GM21367 (cell line): ENCODE measurements around the gene ZFP69B.
"Not testable (repeated sequence)": the region's sequence is repeated elsewhere in the genome, so short reads cannot be mapped to it uniquely, and the experiment has no call there.

Source experiments
- ATAC-seq: cut with Tn5 transposase; IDR thresholded peaks from one replicate; pipeline ENCODE4 v1.9.1; 2021; ENCODE audit not compliant: unreplicated experiment

The ZFP69B gene

GRCh38 chr1:40435471-40435870 lies 14.8 kb upstream of the ZFP69B start:
- ATAC-seq, result no peak

- ATAC-seq, result no peak
Measured at GRCh38 chr1:40435876-40436275, 14.4 kb upstream of the ZFP69B start.

GRCh38 chr1:40438391-40439015 lies 11.8 kb upstream of the ZFP69B start:
- no peak for ATAC-seq

DNA sequence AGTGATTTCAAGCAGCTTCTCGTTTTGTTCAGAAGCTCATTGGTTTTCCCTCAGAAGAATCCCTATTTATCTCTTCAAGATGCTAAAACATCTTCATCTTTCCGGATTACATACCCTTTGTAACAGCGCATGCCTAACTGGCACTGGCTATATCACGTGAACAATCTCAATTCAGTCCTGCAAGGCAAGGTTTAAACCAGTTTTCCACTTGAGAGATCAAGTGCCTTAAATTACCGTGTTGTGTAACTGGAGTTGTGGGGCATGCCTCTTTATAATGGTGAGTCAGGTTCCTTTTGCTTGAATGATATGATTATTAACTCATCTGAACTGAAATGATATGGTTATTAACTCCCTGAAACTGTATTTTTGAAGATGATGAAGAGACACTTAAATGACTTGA lies 11.0 kb upstream of the ZFP69B start:
- no peak for ATAC-seq

GRCh38 chr1:40450495-40451237 lies 390 bp downstream of the ZFP69B start:
- peak; percentile 19 for ATAC-seq

GRCh38 chr1:40451238-40451585 lies 936 bp downstream of the ZFP69B start:
- no peak for ATAC-seq

DNA sequence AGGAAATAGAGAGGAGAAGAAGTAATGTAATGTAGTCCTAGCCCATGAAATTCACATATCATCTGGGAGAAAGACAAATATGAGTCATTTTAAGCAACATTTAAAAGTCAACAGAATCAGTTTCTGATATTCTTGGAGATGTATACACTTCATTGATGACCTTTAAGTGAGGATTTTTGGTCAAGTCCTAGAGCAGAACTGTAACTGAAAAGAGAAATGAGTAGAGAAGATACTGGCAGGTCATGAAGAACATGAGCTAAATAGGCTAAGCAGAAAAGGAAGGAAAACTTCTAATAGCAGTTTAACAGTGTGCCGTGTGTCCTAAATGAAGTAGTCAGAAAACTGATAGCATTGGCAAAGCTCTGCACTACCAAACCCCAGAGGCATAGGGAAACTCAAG lies 4.6 kb downstream of the ZFP69B start:
- no peak for ATAC-seq

DNA sequence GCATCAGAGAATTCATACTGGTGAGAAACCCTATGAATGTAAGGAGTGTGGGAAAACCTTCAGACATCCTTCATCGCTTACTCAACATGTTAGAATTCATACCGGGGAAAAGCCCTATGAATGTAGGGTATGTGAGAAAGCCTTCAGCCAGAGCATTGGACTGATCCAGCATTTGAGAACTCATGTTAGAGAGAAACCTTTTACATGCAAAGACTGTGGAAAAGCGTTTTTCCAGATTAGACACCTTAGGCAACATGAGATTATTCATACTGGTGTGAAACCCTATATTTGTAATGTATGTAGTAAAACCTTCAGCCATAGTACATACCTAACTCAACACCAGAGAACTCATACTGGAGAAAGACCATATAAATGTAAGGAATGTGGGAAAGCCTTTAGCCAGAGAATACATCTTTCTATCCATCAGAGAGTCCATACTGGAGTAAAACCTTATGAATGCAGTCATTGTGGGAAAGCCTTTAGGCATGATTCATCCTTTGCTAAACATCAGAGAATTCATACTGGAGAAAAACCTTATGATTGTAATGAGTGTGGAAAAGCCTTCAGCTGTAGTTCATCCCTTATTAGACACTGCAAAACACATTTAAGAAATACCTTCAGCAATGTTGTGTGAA lies 12.8 kb downstream of the ZFP69B start:
- no peak for ATAC-seq

GRCh38 chr1:40469327-40469726 lies 19.1 kb downstream of the ZFP69B start:
- ATAC-seq, result no peak

DNA sequence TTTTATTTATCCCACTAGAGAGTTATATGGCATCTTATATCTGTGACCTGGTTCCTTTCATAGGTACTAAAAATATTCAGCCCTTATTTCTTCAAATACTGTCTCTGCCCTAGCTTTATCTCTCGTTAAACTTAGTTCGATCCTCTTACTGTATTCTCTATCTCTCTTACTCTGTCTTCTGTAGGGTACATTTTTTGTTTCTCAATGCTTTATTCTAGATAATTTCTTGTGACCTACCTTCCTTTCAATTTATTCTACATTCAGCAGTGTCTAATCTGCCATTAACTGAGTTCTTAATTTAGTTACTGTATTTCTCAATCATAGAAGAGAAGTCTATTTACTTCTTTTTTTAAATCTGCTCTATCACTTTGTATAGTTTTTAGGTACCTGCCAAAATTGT lies 25.0 kb downstream of the ZFP69B start:
- ATAC-seq, result no peak

- ATAC-seq, result no peak
Measured at GRCh38 chr1:40476924-40477677, 26.8 kb downstream of the ZFP69B start, which contains the start of gene ZFP69. Gene ZFP69 (plus strand): TSS chr1:40477290. CDS start chr1:40479362, 2,072 bp downstream.

- no peak for ATAC-seq
Measured at GRCh38 chr1:40477678-40478053, 27.4 kb downstream of the ZFP69B start.

DNA sequence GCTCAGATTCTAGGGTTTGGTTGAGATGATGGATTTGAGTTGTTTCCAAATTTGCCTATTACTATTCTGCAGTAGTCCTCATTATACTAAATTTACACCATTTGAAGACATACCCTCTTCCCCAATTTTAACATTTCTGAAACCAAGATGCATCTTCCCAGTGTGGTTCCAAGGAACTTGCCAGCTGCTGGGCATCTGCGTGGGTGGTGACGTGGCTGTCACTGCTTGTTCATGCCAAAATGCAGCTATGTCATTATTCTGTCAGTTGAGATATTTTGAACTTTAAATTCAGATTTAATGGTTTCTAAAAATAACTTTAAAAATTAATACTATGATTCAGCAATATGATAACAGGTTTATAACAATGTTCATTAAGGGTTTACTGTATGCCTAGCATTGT lies 28.0 kb downstream of the ZFP69B start:
- no peak for ATAC-seq

DNA sequence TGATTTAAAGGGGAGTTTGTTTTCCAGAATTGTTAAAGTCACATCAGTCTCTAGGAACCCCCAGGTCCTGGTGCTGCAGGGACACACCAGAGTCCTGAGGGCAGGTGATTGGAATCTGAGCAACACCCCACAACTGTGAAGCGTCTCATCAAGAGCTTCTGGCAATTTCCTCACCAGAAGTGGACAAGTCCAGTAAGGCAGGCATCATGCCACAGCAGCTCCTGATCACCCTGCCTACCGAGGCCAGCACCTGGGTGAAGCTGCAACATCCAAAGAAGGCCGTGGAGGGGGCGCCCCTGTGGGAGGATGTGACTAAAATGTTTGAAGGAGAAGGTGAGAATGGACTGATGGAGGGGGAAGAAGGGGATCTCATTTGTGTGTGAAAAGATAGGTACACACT lies 28.9 kb downstream of the ZFP69B start:
- no peak for ATAC-seq

DNA sequence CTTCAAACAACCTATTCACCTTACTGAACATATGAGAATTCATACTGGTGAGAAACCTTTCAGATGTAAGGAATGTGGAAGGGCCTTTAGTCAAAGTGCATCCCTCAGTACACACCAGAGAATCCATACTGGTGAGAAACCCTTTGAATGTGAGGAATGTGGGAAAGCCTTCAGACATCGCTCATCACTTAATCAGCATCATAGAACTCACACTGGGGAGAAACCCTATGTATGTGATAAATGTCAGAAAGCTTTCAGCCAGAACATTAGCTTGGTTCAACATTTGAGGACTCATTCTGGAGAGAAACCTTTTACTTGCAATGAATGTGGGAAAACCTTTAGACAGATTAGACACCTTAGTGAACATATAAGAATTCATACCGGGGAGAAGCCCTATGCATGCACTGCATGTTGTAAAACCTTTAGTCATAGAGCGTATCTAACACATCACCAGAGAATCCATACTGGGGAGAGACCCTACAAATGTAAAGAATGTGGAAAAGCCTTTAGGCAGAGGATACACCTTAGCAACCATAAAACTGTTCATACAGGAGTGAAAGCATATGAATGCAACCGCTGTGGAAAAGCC lies 45.1 kb downstream of the ZFP69B start:
- no peak for ATAC-seq

GRCh38 chr1:40502651-40503050 lies 52.4 kb downstream of the ZFP69B start:
- not testable (repeated sequence) for ATAC-seq

DNA sequence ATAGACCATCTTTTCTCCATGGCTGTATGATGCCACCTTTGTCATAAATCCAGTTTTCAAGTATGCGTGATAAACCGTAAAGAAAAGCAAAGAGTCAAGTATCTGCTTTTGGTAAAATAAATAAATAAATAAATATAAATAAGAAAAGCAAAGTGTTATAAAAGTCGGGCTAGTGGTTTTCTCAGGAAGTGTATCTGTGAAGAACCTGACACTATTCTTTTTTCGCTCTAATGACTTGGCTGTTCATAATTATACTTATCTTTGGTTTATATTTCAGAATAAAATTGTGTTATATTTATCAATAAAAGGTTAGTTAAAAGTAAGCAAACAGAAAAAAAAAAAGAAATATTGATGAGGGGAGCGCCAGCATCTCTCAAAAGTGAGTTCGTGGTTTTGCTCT lies 57.7 kb downstream of the ZFP69B start:
- no peak for ATAC-seq

DNA sequence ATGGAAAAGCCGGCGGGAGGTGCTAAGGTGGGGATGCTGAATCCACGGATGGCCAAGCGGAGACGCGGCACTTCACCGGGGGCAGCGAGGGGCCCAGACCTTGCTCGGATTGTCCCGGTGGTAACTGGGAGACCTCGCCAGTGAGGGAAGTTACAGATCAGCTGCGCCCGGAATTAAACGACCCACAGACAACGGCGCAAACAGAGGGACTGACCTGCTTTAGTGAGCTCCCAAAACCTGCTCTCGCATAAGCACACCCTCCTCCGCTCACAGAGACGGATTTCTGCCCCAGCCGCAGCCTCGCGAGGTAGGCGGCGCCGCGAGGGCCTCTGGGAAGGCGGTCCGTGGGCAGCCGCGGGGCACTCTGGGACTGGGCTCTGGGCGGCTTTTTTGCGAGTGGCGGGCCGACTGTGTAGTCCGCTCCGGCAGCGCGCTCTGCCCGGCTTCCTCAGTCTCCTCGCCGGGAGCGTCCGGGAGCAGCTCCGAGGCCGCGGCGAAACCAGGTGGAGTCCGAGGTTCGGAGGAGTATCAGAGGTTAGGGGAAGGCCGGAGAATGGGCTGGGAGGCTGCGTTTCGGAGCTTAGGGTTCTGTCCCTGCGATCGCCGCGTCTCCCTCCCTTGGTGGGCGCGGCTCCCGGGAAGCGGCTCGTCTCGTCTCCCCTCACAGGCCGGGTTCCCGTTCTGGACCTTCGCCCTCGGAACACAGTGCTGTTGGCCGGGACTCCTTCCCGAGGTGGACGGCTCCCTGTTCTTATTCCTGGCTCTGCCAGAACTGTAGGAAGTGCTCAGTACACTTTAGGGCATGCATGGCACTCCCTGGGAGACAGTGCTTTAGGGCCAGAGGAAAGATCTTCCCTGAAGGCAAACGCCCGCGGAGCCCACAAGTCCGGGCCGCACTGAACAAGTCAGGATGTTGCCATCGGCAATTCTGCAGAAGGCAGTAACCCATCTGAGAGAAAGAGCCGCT lies 58.4 kb downstream of the ZFP69B start, which contains the start of gene EXO5:
EXO5 (plus strand) TSS at position 393 of the 967 bp plus-strand sequence. CDS start 5,778 bp downstream, outside the sequence.
- no peak for ATAC-seq
